Fibroblast of skin of left biceps (primary cell): ENCODE measurements around the gene APIP.

ENCODE experiments used
- DNase-seq, 2 experiments: peaks; one replicate each; pipeline ENCODE4 v3.0.0-alpha.2; 2013; ENCODE audit warnings: low read depth in 2 of 2

Gene APIP

DNA sequence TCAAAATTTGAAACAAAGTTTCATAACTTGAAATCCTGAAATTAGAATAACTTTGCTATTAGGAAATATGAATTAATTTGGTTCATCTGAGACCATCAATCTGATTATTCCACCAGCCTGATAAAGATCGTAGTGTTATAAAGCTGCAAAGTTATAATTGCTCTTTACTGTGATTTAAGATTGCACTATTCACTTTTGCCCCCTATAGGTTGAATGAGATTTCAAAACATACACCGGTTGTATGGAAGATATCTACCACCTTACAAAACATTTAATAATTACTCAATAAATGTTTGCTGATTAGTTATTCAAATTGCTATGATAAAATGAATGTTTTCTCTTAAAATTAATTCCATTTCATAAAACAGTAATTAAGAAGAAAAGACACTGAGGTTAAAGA is 26.1 kb downstream of the APIP start:
- no peak for DNase-seq

GRCh38 chr11:34887260-34887659 is 28.9 kb downstream of the APIP start:
- DNase-seq, result no peak

DNA sequence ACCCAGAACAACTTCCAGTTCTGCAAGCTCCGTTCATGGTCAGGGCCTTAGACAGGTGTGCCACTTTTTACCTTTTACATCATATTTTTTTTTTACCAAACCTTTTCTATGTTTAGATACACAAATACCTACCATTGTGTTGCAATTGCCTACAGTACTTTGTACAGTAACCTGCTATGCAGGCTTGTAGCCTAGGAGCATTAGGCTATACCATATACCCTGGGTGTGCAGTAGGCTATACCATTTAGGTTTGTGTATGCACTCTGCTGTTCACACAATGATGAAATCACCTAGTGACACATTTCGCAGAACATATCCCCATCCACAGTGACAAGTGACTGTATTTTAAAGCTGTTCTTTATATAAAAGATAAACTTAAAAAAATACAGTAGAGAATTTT is 29.6 kb downstream of the APIP start:
- no peak for DNase-seq

GRCh38 chr11:34881900-34882299 is 34.3 kb downstream of the APIP start:
- DNase-seq, result no peak

DNA sequence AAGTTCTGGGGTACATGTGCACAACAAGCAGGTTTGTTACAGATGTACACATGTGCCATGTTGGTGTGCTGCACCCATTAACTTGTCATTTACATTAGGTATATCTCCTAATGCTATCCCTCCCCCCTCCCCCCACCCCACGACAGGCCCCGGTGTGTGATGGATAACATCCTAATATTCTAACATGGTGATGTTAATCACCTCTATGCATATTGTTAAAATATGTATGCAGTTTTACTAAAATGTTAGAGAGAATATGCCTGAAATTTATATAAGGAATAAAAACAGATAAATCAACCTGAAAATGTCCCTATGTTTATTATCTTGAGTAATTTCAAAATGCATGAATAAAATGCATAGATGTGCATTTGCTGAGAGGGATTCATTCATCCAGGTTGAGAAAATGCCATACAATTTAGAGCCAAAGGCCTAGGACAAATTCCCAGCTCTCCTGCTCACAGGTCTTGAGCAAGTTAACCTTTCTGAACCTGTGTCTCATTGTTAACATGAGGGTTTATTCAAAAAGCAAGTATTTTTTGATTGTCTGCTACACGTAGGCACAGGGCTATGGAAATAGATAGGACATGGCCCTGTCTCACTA is 38.7 kb downstream of the APIP start:
- DNase-seq, result no peak

- DNase-seq, result no peak
Measured at GRCh38 chr11:34874202-34874601, 42.0 kb downstream of the APIP start.

DNA sequence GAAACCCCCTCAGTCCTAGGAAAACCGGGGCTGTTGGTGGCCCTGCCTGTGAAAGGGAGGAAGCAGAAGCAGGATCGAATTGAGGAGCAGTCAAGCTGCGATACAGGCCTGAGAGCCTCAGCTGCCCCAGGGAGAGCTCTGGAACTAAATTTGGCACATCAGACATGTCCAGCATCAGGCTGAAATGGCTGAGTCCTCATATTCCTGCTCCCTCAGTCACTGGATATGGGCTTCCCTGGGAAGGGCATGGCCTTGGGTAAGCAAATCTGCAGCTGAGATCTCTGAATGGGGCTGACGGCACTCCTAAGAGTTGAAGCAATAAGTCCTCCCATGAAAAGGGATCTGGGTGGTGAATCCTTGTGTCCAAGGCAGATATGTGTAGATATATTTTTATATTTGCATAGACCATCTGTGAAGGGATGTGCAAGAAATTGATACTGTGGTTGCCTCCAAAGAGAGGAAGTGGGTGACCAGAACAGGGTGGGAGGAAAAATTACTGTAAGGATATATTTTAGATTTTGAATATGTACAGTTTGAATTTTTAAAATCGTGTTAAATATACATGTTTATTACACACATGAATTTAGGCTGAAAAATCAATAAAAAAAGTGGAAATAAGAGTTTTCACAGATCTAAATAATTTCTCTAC is 45.5 kb downstream of the APIP start:
- DNase-seq, result no peak

GRCh38 chr11:34869425-34869824 is 46.8 kb downstream of the APIP start:
- DNase-seq, result no peak

GRCh38 chr11:34866375-34866774 is 49.8 kb downstream of the APIP start:
- DNase-seq, result no peak

DNA sequence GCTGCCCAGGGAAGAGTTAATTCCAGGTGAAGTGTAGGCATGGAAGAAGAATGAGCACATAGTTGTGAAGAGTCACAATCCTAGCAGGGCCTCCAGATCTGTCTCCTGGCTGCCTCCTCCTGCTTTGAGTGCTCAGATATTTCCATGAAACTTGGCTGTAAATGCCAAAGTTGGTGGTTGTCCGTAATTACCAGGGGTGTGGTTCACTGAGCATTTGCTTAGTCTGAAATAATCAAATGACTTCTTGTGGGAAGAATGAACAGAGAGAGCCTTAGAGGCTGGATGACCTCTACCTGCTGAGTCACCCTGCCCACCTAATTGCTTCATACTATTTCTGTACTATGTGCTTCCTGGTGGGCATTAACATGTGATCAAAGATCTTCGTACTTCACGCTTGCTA is 50.9 kb downstream of the APIP start:
- no peak for DNase-seq

GRCh38 chr11:34864424-34864823 is 51.8 kb downstream of the APIP start:
- DNase-seq, result no peak

- DNase-seq, result no peak
Measured at GRCh38 chr11:34863048-34863447, 53.1 kb downstream of the APIP start.

GRCh38 chr11:34860518-34860917 is 55.7 kb downstream of the APIP start:
- DNase-seq, result no peak

DNA sequence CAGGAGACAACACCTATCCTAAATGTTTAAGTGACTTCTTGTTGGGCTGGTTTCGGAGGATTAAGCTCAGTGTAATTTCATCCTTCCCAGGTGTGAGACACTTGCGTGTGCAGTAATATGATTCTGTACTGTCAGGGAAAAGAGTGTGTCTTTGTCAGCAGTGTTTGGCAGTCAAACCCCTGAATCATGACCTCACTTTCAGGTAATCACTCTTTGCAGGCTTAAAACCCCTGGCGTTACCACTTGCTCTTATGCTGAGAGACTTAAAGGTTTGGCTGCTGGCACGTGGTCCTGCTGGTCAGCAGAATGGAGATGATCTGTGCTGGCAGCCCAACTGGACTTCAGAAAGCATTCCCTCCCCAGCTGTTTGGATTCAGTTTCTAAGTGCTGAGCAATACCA is 56.1 kb downstream of the APIP start:
- no peak for DNase-seq

GRCh38 chr11:34859496-34859895 is 56.7 kb downstream of the APIP start:
- no peak for DNase-seq

DNA sequence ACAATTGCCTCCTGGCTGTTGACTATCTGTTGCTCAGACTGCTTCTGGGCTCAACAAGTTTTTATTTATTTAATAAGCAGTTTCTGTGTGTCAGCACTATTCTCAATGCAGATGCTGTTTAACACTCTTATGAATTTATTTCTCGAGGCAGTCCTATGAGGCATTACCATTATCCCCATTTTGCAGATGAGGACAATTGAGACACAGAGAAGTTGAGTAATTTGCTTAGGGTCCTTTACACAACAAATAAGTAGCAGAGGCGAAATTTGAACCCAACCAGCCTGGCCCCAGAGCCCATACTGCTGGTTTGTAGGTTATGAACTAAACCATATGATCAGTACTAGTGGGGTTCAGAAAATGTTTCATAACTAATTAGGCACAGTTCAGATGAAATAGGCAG is 58.7 kb downstream of the APIP start:
- DNase-seq, result no peak

GRCh38 chr11:34856251-34856650 is 59.9 kb downstream of the APIP start:
- no peak for DNase-seq

DNA sequence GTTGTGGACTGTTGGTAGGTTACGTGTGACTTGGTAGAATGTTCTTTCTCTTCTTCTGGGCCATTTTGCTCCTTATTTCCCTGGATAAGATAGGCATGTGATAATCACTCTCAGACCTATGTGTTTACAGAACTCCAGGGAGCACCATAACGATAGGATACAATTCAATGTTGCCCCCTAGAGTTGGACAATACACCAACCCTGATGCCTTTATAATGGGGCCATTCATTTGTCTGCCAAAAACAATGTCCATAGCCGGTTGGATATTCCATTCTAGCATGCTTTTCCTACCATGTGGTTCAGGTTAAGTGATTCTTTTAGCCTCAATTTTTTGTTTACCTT is 60.5 kb downstream of the APIP start:
- no peak for DNase-seq

DNA sequence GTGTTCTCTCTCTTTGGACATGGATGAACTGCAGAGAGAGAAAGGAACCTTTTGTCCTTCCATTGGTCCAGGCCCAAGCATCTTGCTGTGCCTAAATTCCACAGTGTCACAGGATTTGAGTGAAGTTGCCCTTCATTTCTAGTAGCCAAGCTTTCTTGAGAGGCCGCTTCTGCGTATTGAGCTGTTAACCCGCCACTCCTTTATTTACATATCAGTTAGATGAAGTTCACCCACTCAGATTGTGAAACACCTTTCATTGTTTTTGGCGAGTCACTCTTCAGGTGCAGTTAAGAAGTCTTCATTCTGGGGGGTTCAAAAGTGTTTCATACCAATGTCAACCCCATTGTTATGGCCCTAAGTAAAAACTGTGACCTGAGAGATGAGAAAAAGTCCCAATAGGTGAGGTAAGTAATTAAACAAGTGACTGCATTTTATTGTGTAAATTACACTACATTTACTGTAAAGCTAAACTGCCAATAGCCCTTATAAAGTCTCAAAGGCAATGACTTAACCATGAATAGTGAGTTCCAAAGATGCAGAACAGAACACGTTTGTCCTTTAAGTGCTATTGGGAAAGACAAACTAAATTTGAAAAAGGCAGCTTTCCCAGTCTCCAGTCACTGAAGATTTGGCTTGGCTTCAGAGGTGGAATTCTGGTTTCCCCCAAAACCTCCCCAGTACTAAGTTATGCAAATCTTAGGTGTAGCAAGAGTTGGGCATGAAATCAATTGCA is 61.0 kb downstream of the APIP start:
- no peak for DNase-seq

DNA sequence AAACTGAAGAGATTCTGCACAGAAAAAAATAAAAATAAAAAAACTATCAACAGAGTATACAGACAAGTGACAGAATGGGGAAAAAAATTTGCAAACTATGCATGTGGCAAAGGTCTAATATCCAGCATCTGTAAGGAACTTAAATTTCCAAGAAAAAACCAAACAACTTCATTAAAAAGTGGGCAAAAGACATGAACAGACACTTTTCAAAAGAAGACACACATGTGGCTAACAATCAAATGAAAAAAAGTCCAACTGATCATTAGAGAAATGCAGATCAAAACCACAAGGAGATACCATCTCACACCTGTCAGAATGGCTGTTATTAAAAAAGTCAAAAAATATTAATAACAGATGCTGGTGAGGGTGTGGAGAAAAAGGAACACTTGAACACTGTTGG is 64.3 kb downstream of the APIP start:
- DNase-seq, result no peak

- no peak for DNase-seq
Measured at GRCh38 chr11:34850334-34850733, 65.8 kb downstream of the APIP start.

GRCh38 chr11:34846467-34846866 is 69.7 kb downstream of the APIP start:
- no peak for DNase-seq

DNA sequence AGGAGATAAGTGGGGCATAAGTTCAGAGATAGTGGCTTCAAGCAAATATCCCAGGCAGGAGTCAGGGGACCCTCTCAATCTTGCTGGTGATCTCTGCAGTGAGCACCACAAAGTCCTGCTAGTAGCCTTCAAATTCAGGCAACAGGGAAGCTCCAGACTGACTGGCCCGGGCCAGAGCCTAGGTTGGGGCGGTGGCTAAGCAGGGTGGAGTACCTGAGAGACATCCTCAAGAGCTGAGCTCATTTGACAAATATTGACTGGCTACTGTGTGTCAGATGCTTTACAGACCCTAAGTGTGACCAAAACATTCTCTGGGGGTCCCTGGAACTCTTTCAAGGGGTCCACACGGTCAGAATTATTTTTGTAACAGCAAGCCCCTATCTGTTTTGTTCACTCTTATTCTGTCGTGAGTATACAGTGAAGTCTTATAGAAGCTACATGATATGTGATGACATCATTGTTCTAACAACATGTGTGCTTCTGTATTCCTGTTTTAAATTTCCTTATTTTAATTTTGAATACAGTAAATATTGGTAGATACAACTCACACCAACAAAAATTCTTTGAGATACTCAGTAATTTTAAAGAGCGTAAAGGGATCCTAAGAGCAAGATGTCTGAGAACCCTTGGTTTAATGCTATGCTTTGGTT is 71.6 kb downstream of the APIP start:
- no peak for DNase-seq
